ENCODE data around the gene PEX11G.
A peak's percentile ranks its signal among the peaks of the same experiment; 100 is the strongest.

The PEX11G gene

DNA sequence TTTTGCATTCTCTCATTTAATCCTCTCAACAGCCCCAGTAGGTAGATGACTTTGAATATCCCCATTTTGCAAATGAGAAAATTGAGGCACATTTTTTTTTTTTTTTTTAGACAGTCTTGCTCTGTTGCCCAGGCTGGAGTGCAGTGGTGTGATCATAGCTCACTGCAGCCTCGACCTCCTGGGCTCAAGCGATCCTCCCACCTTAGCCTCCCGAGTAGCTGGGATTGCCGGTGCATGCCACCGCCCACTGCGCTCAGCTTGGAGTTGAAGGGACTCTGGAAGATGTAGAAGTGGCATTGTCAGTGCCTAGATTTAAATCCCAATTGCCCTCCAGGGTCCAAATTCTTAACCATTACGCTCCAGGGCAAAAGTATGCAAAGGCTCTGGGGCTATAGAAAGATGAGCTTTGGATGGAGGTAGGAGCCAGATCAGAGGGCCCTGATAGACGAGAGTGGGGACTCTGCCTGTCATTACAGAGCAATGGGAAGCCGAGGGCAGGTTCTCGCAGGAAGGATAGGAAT lies 32.8 kb upstream of the PEX11G start:
- Histone ChIP-seq H3K4me3 (replicated peaks; ENCODE audit: insufficient read depth, low read length) (peak overlapping the region; percentile 65; the same call in 1 of the 2 replicates), H3K27me3 (ENCODE audit: insufficient read depth, poor library complexity, severe bottlenecking) (peaks cover 12% of the 10 kb centered on the region), H3K27ac (replicated peaks) (no peak overlapping the region)
- DNase-seq (ENCODE audit: low read depth in 1 of 2, low spot score in 1 of 2) = no peak
- no peak for TF ChIP-seq POLR2AphosphoS5 (IDR thresholded peaks at IDR 0.05; ENCODE audit: low read depth)
- TF ChIP-seq SPI1 (IDR thresholded peaks at IDR 0.05; ENCODE audit: borderline replicate concordance, low read depth) = no peak
- TF ChIP-seq, protein P1, sequence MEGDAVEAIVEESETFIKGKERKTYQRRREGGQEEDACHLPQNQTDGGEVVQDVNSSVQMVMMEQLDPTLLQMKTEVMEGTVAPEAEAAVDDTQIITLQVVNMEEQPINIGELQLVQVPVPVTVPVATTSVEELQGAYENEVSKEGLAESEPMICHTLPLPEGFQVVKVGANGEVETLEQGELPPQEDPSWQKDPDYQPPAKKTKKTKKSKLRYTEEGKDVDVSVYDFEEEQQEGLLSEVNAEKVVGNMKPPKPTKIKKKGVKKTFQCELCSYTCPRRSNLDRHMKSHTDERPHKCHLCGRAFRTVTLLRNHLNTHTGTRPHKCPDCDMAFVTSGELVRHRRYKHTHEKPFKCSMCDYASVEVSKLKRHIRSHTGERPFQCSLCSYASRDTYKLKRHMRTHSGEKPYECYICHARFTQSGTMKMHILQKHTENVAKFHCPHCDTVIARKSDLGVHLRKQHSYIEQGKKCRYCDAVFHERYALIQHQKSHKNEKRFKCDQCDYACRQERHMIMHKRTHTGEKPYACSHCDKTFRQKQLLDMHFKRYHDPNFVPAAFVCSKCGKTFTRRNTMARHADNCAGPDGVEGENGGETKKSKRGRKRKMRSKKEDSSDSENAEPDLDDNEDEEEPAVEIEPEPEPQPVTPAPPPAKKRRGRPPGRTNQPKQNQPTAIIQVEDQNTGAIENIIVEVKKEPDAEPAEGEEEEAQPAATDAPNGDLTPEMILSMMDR (IDR thresholded peaks at IDR 0.05; ENCODE audit: insufficient read depth, low read length) = no peak
- TF ChIP-seq, protein P2, sequence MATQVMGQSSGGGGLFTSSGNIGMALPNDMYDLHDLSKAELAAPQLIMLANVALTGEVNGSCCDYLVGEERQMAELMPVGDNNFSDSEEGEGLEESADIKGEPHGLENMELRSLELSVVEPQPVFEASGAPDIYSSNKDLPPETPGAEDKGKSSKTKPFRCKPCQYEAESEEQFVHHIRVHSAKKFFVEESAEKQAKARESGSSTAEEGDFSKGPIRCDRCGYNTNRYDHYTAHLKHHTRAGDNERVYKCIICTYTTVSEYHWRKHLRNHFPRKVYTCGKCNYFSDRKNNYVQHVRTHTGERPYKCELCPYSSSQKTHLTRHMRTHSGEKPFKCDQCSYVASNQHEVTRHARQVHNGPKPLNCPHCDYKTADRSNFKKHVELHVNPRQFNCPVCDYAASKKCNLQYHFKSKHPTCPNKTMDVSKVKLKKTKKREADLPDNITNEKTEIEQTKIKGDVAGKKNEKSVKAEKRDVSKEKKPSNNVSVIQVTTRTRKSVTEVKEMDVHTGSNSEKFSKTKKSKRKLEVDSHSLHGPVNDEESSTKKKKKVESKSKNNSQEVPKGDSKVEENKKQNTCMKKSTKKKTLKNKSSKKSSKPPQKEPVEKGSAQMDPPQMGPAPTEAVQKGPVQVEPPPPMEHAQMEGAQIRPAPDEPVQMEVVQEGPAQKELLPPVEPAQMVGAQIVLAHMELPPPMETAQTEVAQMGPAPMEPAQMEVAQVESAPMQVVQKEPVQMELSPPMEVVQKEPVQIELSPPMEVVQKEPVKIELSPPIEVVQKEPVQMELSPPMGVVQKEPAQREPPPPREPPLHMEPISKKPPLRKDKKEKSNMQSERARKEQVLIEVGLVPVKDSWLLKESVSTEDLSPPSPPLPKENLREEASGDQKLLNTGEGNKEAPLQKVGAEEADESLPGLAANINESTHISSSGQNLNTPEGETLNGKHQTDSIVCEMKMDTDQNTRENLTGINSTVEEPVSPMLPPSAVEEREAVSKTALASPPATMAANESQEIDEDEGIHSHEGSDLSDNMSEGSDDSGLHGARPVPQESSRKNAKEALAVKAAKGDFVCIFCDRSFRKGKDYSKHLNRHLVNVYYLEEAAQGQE (IDR thresholded peaks at IDR 0.05; ENCODE audit: insufficient replicate concordance, low read depth) = no peak
- no peak for TF ChIP-seq GABPA (IDR thresholded peaks at IDR 0.05; ENCODE audit: low read depth)

DNA sequence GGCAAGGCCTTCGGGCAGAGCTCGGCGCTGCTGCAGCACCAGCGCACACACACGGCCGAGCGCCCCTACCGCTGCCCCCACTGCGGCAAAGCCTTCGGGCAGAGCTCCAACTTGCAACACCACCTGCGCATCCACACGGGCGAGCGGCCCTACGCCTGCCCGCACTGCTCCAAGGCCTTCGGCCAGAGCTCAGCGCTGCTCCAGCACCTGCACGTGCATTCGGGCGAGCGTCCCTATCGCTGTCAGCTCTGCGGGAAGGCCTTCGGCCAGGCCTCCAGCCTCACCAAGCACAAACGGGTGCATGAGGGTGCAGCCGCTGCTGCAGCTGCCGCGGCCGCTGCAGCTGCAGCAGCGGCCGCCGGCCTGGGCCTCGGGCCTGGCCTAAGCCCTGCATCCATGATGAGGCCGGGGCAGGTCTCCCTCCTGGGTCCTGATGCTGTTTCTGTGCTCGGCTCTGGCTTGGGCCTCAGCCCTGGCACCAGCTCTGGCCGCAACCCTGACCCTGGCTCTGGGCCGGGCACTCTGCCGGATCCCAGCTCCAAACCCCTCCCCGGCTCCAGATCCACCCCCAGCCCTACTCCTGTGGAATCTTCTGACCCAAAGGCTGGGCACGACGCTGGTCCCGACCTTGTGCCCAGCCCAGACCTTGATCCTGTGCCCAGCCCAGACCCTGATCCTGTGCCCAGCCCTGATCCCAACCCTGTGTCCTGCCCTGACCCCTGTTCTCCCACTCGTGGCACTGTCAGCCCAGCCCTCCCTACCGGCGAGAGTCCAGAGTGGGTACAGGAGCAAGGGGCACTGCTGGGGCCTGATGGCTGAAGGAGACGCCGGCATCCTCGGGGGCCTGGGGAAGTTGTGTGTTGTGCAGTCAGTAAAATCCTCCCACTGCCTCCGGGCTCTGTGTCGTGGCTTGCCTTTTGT lies 31.6 kb upstream of the PEX11G start:
- no peak overlapping the region for H3K4me3 ChIP-seq (replicated peaks; ENCODE audit: insufficient read depth, low read length)
- H3K27ac ChIP-seq (replicated peaks) = no peak overlapping the region
- H3K27me3 ChIP-seq (ENCODE audit: insufficient read depth, poor library complexity, severe bottlenecking) = peaks cover 19% of the 10 kb centered on the region
- DNase-seq (ENCODE audit: low read depth in 1 of 2, low spot score in 1 of 2) = no peak
- TF ChIP-seq, protein P1 (IDR thresholded peaks at IDR 0.05; ENCODE audit: insufficient read depth, low read length) = no peak
- TF ChIP-seq SPI1 (IDR thresholded peaks at IDR 0.05; ENCODE audit: borderline replicate concordance, low read depth) (no peak), GABPA (IDR thresholded peaks at IDR 0.05; ENCODE audit: low read depth) (no peak), POLR2AphosphoS5 (IDR thresholded peaks at IDR 0.05; ENCODE audit: low read depth) (no peak)
- TF ChIP-seq, protein P2 (IDR thresholded peaks at IDR 0.05; ENCODE audit: insufficient replicate concordance, low read depth) = no peak

DNA sequence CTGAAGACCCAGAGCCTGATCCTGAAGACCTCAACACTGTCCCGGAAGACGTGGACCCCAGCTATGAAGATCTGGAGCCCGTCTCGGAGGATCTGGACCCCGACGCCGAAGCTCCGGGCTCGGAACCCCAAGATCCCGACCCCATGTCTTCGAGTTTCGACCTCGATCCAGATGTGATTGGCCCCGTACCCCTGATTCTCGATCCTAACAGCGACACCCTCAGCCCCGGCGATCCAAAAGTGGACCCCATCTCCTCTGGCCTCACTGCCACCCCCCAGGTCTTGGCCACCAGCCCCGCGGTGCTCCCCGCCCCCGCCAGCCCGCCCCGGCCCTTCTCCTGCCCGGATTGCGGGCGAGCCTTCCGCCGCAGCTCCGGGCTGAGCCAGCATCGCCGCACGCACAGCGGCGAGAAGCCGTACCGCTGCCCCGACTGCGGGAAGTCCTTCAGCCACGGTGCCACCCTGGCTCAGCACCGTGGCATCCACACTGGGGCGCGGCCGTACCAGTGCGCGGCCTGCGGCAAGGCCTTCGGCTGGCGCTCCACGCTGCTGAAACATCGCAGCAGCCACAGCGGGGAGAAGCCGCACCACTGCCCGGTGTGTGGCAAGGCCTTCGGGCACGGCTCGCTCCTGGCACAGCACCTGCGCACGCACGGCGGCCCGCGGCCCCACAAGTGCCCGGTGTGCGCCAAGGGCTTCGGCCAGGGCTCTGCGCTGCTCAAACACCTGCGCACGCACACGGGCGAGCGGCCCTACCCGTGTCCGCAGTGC lies 30.7 kb upstream of the PEX11G start:
- no peak overlapping the region for H3K4me3 ChIP-seq (replicated peaks; ENCODE audit: insufficient read depth, low read length)
- no peak for DNase-seq (ENCODE audit: low read depth in 1 of 2, low spot score in 1 of 2)
- H3K27ac ChIP-seq (replicated peaks) = no peak overlapping the region
- H3K27me3 ChIP-seq (ENCODE audit: insufficient read depth, poor library complexity, severe bottlenecking) = peaks cover 27% of the 10 kb centered on the region
- no peak for TF ChIP-seq POLR2AphosphoS5 (IDR thresholded peaks at IDR 0.05; ENCODE audit: low read depth)
- no peak for TF ChIP-seq GABPA (IDR thresholded peaks at IDR 0.05; ENCODE audit: low read depth)
- TF ChIP-seq, protein P1 (IDR thresholded peaks at IDR 0.05; ENCODE audit: insufficient read depth, low read length) = no peak
- TF ChIP-seq, protein P2 (IDR thresholded peaks at IDR 0.05; ENCODE audit: insufficient replicate concordance, low read depth) = no peak
- no peak for TF ChIP-seq SPI1 (IDR thresholded peaks at IDR 0.05; ENCODE audit: borderline replicate concordance, low read depth)
